Osteoblast (primary cell): Measurements from ENCODE around the gene FNDC3B. TPM values are rescaled to one million over a fixed set of nuclear protein-coding genes. Genes with fewer than 3 reads are reported as not detected.

Experiments
- DNase-seq: peaks from one replicate; pipeline ENCODE4 v3.0.0; 2011; ENCODE audit warnings: low spot score, mixed read lengths; ENCODE audit not compliant: insufficient read length; ENCODE audit errors: missing footprints
- H2AFZ ChIP-seq: 2 replicates; pipeline ENCODE4 v1.6.0; 2011; ENCODE audit warnings: mild to moderate bottlenecking, low read length
- H3K27ac ChIP-seq: 2 replicates; pipeline ENCODE4 v1.5.1; 2011; ENCODE audit warnings: mild to moderate bottlenecking, low read depth, low read length, moderate library complexity
- H3K27me3 ChIP-seq: 2 replicates; pipeline ENCODE4 v1.6.0; 2012; ENCODE audit warnings: mild to moderate bottlenecking, control low read depth, inconsistent platforms, low read length, moderate library complexity; ENCODE audit not compliant: insufficient read depth
- H3K36me3 ChIP-seq: 2 replicates; pipeline ENCODE4 v1.5.1; 2011; ENCODE audit warnings: mild to moderate bottlenecking, low read length, control low read depth, moderate library complexity; ENCODE audit not compliant: insufficient read depth
- H3K4me1 ChIP-seq: 2 replicates; pipeline ENCODE4 v1.5.1; 2011; ENCODE audit warnings: mild to moderate bottlenecking, low read length, control low read depth, moderate library complexity; ENCODE audit not compliant: insufficient read depth
- H3K4me2 ChIP-seq: 2 replicates; pipeline ENCODE4 v1.6.0; 2011; ENCODE audit warnings: mild to moderate bottlenecking, low read length; ENCODE audit not compliant: insufficient read depth
- H3K4me3 ChIP-seq: fragments of 200-600 bp; sonication (generic); 3 replicates; pipeline ENCODE4 v1.5.1; 2012; ENCODE audit warnings: mild to moderate bottlenecking, low read length, inconsistent platforms; ENCODE audit not compliant: insufficient read depth
- H3K79me2 ChIP-seq: 2 replicates; pipeline ENCODE4 v1.6.0; 2012; ENCODE audit warnings: mild to moderate bottlenecking, low read length, control low read depth, inconsistent platforms; ENCODE audit not compliant: insufficient read depth
- H3K9me3 ChIP-seq: 2 replicates; pipeline ENCODE4 v1.5.1; 2011; ENCODE audit warnings: low read depth, low read length, control low read depth
- H4K20me1 ChIP-seq: 2 replicates; pipeline ENCODE4 v1.6.0; 2012; ENCODE audit warnings: mild to moderate bottlenecking, low read length, control low read depth; ENCODE audit not compliant: insufficient read depth
- CTCF ChIP-seq: IDR thresholded peaks from 2 replicates; pipeline ENCODE4 v1.5.1; 2011; ENCODE audit warnings: mild to moderate bottlenecking, low read depth, low read length, moderate library complexity; ENCODE audit errors: extremely low read depth
- total RNA-seq: library from RNA; depleted of rRNA; stranded (reverse); fragments of >200 nt; gene quantifications from 2 replicates; pipeline ENCODE4 v1.2.3, GENCODE V29; 2012

The FNDC3B gene
- total RNA-seq, 1 donor = 179 TPM

- Histone ChIP-seq H3K27ac (no peak overlapping the region), H3K36me3 (peaks cover 9% of the 10 kb centered on the region), H3K4me2 (no peak overlapping the region), H2AFZ (no peak overlapping the region), H3K27me3 (no peaks in the 10 kb centered on the region), H3K9me3 (no peaks in the 10 kb centered on the region), H3K79me2 (no peaks in the 10 kb centered on the region), H3K4me3 (no peak overlapping the region), H3K4me1 (no peaks in the 10 kb centered on the region), H4K20me1 (no peaks in the 10 kb centered on the region)
- TF ChIP-seq CTCF = no peak
- DNase-seq = no peak
Observed at GRCh38 chr3:172405914-172406313, 366.5 kb downstream of the FNDC3B start.

DNA sequence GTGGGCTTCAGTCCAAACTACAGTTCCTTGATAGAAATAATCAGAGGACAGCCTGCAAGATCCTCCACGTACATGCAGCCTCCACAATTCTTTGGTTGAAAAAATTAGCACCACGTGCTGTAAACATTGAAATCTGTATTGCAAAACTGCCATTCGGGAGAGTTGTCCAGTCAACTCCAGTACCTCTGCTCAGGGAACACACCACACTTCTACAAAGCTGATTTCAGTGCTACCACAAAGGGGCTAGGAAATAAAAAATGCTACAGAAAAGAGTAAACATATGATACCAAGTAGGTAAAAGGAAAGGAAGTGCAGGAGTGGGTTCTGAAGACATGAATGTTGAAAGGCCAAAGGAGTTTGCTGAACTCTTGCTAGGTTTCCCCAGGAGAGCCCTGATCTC is 368.5 kb downstream of the FNDC3B start:
- no peak overlapping the region for H3K27ac ChIP-seq
- no peak overlapping the region for H3K4me3 ChIP-seq
- H4K20me1 ChIP-seq = no peaks in the 10 kb centered on the region
- no peak overlapping the region for H3K4me2 ChIP-seq
- no peak for DNase-seq
- H3K9me3 ChIP-seq = no peaks in the 10 kb centered on the region
- H2AFZ ChIP-seq = no peak overlapping the region
- H3K79me2 ChIP-seq = no peaks in the 10 kb centered on the region
- no peaks in the 10 kb centered on the region for H3K4me1 ChIP-seq
- no peaks in the 10 kb centered on the region for H3K36me3 ChIP-seq
- TF ChIP-seq CTCF = no peak
- H3K27me3 ChIP-seq = no peaks in the 10 kb centered on the region

DNA sequence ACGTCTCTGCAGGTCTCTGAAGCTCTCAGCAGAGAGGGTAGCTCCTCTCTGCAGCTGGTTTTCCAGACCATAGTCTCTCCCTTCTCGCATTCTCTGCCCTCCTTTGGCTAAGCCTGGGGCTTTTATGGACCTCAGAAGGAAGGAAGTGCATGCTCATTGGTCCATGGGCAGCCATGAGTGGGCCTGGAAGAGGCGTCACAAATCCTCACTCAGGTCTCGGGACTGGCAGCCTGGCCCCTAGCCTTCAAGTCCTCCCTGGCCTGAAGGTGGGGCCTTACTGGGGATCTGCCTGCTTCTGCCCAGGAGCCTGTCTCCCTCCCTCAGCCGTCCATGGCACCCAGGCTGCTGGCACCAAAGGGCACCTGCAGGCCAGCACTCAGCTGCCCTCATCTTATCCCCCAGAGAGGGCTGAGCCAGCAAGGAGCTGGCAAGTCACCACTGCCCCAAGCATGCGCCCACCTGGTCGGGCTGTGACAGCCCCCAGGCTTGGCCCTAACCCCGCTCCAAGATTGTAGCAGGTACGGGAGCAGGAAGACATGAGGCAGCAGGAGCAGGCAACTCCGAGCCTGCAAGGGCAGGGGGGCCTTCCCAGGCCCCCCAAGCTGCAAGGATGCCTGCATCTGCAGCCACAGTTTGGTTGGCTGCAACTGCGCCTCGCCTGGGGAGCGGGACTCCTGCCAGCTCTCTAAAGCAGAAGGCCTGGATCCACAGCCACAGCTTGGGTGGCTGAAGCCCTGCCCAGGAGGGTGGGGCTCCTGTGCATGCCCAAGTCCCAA is 371.5 kb downstream of the FNDC3B start:
- no peaks in the 10 kb centered on the region for H3K36me3 ChIP-seq
- no peak for DNase-seq
- no peak for TF ChIP-seq CTCF
- H4K20me1 ChIP-seq = no peaks in the 10 kb centered on the region
- H3K79me2 ChIP-seq = no peaks in the 10 kb centered on the region
- no peak overlapping the region for H2AFZ ChIP-seq
- no peak overlapping the region for H3K4me2 ChIP-seq
- H3K9me3 ChIP-seq = no peaks in the 10 kb centered on the region
- H3K27me3 ChIP-seq = peaks cover 6% of the 10 kb centered on the region
- H3K4me1 ChIP-seq = no peaks in the 10 kb centered on the region
- no peak overlapping the region for H3K27ac ChIP-seq
- no peak overlapping the region for H3K4me3 ChIP-seq

GRCh38 chr3:172411478-172411947 is 372.1 kb downstream of the FNDC3B start:
- Histone ChIP-seq H3K4me3 (no peak overlapping the region), H3K9me3 (no peaks in the 10 kb centered on the region), H3K4me1 (no peaks in the 10 kb centered on the region), H3K4me2 (no peak overlapping the region), H3K27ac (no peak overlapping the region), H3K79me2 (no peaks in the 10 kb centered on the region), H3K27me3 (peaks cover 6% of the 10 kb centered on the region), H2AFZ (no peak overlapping the region), H4K20me1 (no peaks in the 10 kb centered on the region), H3K36me3 (no peaks in the 10 kb centered on the region)
- TF ChIP-seq CTCF = no peak
- DNase-seq = no peak
